ENCODE data around the gene CLIC1. TPM values are rescaled to one million over a fixed set of nuclear protein-coding genes. Genes with fewer than 3 reads are reported as not detected.

CLIC1 gene
- total RNA-seq, 1 experiment from 2014 or later = 1,071 TPM

DNA sequence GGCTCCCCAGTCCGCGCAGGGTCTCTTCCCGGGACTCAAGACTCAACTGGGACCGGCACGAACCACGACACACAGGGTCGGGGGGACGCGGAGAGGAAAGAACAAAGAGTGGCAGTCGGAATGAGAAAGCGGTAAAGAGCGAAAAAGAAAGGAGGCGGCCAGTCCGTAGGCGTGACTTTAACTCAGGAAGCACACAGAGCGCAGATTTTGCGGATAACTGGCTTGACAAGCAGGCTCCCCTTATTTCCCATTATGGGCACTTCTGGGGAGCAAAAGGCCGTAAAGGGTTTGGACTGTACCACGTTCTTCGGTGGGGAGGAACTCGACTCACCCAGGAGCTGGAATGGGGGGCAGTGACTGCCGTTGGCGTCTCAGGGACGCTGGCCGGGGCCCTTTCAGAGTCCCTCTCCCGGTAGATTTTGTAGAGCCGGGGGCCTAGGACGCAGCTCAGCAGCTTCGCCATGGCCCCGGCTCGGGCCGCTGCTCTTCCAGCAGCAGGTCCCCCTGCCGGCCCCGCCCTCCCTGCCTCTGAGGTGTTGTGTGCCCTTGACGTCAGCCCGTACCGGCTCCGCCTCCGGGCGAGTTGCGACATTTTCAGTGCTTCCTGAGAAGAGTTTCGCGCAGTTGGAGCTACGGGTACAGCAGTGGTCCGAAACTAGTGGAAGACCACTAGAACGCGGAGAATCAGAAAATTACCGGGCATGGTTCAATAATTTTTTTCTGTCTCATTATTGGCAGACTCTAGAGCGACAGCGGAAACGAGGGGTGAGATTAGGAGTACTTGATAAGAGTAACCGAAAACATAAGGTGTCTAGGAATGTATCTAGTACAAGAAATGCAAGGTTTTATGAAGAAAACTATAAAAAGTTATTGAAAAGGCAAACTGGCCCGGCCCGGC lies 33.3 kb downstream of the CLIC1 start, which contains the start of gene ABHD16A:
TSS of gene ABHD16A (minus strand) at position 506 of the 898 bp plus-strand sequence. CDS start at position 463, 43 bp downstream.
- Histone ChIP-seq H3K36me3 (peaks cover 14% of the 10 kb centered on the region), H3K27me3 (replicated peaks) (no peaks in the 10 kb centered on the region), H3K4me1 (replicated peaks) (peaks cover 21% of the 10 kb centered on the region), H3K4me3 (peak within 1 kb of the TSS; percentile 65), H3K9me3 (replicated peaks) (no peaks in the 10 kb centered on the region), H3K27ac (peak within 1 kb of the TSS; percentile 84)
- peak; percentile 95 to 99 for DNase-seq (ENCODE audit: low read depth in 1 of 2, low spot score in 2 of 2)

DNA sequence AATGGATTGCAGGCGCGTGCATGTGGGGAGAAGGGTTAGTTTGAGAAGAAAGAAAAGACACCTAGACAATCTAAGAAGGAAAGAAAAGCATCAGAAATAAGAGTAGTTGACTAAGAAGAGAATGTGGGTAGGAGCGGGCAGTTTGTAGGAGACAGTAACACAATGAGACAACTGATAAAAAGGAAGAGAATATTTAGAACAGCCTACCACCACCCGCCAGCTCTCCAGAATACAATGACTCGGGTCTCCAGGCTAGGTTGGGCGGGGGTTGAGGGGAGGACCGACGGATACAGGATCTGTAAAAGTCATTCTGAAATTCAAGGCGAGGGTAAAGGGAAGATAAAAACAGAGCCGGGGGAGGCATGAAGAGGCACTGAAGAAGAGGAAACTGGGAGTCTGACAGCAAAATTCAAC lies 33.9 kb downstream of the CLIC1 start:
- DNase-seq (ENCODE audit: low read depth in 1 of 2, low spot score in 2 of 2) = no peak

GRCh38 chr6:31701666-31702404 lies 34.5 kb downstream of the CLIC1 start:
- Histone ChIP-seq H3K9me3 (replicated peaks) (no peaks in the 10 kb centered on the region), H3K27ac (peak overlapping the region; percentile 84; the same call in 1 of the 2 replicates), H3K36me3 (peaks cover 25% of the 10 kb centered on the region), H3K27me3 (replicated peaks) (no peaks in the 10 kb centered on the region), H3K4me3 (peak overlapping the region; percentile 65), H3K4me1 (replicated peaks) (peaks cover 21% of the 10 kb centered on the region)
- DNase-seq (ENCODE audit: low read depth in 1 of 2, low spot score in 2 of 2) = no peak

More for the DNA sequence above, 33.9 kb downstream of the CLIC1 start:
- Histone ChIP-seq H3K9me3 (replicated peaks) (no peaks in the 10 kb centered on the region), H3K27me3 (replicated peaks) (no peaks in the 10 kb centered on the region), H3K4me1 (replicated peaks) (peaks cover 21% of the 10 kb centered on the region), H3K27ac (peak overlapping the region; percentile 84), H3K36me3 (peaks cover 19% of the 10 kb centered on the region), H3K4me3 (peak overlapping the region; percentile 65)

DNA sequence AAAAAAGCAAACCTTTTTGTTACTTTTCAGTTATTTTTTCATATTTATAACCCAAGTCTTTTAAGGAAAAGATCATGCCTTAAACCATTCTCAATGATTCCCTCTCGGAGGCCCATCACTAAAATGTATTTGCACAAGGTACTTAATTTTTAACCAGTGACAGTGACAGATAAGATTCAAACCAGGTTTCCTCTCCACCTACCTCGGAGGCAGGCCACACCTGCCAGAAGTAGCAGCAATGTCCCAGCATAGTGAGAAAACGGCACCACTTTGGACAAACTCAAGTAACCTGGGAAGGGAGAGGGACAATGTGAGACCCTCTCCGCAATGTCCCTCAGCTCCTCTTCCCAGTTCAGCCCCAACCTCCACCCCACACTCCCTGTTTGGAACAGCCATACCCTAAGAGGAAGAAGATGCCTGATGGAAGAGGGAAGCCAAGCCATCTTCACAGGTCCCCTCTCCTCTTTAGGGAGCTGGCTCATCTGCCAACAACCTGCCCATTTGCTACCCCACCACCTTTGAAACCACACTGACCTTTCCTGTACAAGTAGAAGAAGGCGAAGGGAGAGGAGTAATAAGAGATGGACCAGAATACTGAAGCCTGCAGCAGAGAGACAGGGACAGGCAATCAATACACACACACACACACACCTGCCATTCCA lies 35.5 kb downstream of the CLIC1 start:
- peaks cover 27% of the 10 kb centered on the region for H3K36me3 ChIP-seq
- DNase-seq (ENCODE audit: low read depth in 1 of 2, low spot score in 2 of 2) = no peak
- peaks cover 21% of the 10 kb centered on the region for H3K4me1 ChIP-seq (replicated peaks)
- H3K27me3 ChIP-seq (replicated peaks) = no peaks in the 10 kb centered on the region
- H3K9me3 ChIP-seq (replicated peaks) = no peaks in the 10 kb centered on the region
- no peak overlapping the region for H3K4me3 ChIP-seq
- no peak overlapping the region for H3K27ac ChIP-seq

DNA sequence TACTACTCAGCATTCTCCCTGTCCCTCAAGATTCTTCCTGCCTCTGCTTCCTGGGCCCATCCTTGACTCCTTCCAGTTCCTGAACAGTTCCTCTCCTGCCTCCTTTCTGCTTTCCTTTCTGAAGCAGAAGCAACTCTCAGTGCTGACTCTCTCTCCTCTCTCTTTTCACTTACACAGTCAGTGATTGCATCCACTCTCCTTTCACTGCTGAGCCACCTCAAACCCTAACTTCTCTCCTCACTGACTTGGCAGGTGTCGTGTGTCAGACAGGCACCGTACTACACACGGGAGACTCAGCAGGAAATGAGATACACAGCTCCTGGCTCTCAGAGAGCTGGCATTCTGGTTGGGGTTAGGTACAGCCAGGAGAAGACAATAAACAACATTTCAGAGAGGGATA lies 38.8 kb downstream of the CLIC1 start:
- Histone ChIP-seq H3K27me3 (replicated peaks) (no peaks in the 10 kb centered on the region), H3K4me1 (replicated peaks) (peaks cover 6% of the 10 kb centered on the region), H3K36me3 (peaks cover 57% of the 10 kb centered on the region), H3K4me3 (no peak overlapping the region), H3K27ac (no peak overlapping the region), H3K9me3 (replicated peaks) (no peaks in the 10 kb centered on the region)
- no peak for DNase-seq (ENCODE audit: low read depth in 1 of 2, low spot score in 2 of 2)

DNA sequence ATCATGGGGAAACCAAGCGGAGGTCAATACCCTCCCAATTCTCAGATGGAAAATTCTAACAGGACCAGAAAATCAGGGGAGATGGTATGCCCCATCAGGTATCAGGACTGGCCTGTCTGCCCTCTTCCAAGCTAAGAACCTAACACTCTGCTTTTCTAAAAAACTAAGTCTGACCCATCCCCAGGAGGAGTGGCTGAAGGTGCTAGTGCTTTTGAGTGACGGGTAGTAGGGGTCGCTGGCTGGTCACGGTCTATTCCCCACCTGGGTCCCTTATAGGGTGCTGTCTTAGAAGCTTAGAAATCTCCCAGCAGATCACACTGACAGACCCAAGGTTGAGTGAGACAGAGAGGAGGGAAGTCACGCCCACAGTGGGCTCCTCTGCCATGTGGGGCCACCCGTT lies 42.8 kb downstream of the CLIC1 start:
- H3K27me3 ChIP-seq (replicated peaks) = no peaks in the 10 kb centered on the region
- H3K4me3 ChIP-seq = no peak overlapping the region
- no peak overlapping the region for H3K27ac ChIP-seq
- no peaks in the 10 kb centered on the region for H3K9me3 ChIP-seq (replicated peaks)
- no peak for DNase-seq (ENCODE audit: low read depth in 1 of 2, low spot score in 2 of 2)
- no peaks in the 10 kb centered on the region for H3K4me1 ChIP-seq (replicated peaks)
- peaks cover 71% of the 10 kb centered on the region for H3K36me3 ChIP-seq

GRCh38 chr6:31692886-31693285 lies 43.4 kb downstream of the CLIC1 start:
- no peak overlapping the region for H3K4me3 ChIP-seq
- no peak for DNase-seq (ENCODE audit: low read depth in 1 of 2, low spot score in 2 of 2)

DNA sequence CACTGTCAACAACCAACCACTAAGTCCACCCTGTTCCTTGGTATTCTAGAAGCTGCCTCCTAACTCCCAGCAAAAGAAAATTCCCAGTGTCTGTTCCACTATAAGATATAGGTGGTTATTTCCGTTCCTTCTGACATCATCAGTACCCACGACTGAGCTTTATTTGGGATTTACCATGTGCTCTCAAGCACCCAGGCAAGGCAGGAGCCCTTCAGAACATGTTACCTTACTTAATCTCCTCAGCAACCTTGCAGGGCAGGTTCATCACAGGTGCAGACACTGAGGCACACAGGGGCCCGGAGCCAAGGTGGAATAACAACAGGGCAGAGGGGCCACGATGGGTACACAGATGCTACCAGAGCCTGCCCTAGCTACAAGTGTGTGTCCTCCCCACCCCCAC lies 44.0 kb downstream of the CLIC1 start:
- DNase-seq (ENCODE audit: low read depth in 1 of 2, low spot score in 2 of 2) = no peak
- H3K4me1 ChIP-seq (replicated peaks) = no peaks in the 10 kb centered on the region
- peaks cover 75% of the 10 kb centered on the region for H3K36me3 ChIP-seq
- no peaks in the 10 kb centered on the region for H3K9me3 ChIP-seq (replicated peaks)
- no peak overlapping the region for H3K27ac ChIP-seq
- H3K27me3 ChIP-seq (replicated peaks) = no peaks in the 10 kb centered on the region
- H3K4me3 ChIP-seq = no peak overlapping the region

More at GRCh38 chr6:31692886-31693285, 43.4 kb downstream of the CLIC1 start:
- Histone ChIP-seq H3K4me1 (replicated peaks) (no peaks in the 10 kb centered on the region), H3K9me3 (replicated peaks) (no peaks in the 10 kb centered on the region), H3K27me3 (replicated peaks) (no peaks in the 10 kb centered on the region), H3K36me3 (peaks cover 77% of the 10 kb centered on the region), H3K27ac (no peak overlapping the region)

- Histone ChIP-seq H3K4me3 (no peak overlapping the region), H3K4me1 (replicated peaks) (no peaks in the 10 kb centered on the region), H3K27ac (no peak overlapping the region), H3K27me3 (replicated peaks) (no peaks in the 10 kb centered on the region), H3K9me3 (replicated peaks) (no peaks in the 10 kb centered on the region), H3K36me3 (peaks cover 75% of the 10 kb centered on the region)
- DNase-seq (ENCODE audit: low read depth in 1 of 2, low spot score in 2 of 2) = no peak
These were observed 44.7 kb downstream of the CLIC1 start for GRCh38 chr6:31691564-31692108.

DNA sequence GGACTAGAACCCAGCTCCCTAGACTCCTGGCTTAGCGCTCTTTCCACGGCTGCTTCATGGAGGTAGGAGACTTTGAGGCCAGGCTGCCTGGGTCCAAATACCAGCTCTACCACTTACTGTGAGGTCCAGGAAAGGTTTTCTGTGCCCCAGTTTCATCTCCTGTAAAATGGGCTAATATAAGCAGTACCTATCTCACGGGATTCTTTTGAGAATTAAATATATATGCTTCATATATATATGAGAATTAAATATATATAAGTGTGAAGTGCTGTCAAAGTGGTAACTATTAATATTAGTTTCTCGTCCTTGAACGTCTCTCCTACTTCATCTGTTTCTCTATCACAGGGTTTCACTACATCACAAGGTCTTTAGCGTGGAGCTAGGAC lies 45.3 kb downstream of the CLIC1 start:
- H3K36me3 ChIP-seq = peaks cover 78% of the 10 kb centered on the region
- no peak for DNase-seq (ENCODE audit: low read depth in 1 of 2, low spot score in 2 of 2)
- no peak overlapping the region for H3K4me3 ChIP-seq
- no peaks in the 10 kb centered on the region for H3K27me3 ChIP-seq (replicated peaks)
- no peak overlapping the region for H3K27ac ChIP-seq
- no peaks in the 10 kb centered on the region for H3K4me1 ChIP-seq (replicated peaks)
- H3K9me3 ChIP-seq (replicated peaks) = no peaks in the 10 kb centered on the region

DNA sequence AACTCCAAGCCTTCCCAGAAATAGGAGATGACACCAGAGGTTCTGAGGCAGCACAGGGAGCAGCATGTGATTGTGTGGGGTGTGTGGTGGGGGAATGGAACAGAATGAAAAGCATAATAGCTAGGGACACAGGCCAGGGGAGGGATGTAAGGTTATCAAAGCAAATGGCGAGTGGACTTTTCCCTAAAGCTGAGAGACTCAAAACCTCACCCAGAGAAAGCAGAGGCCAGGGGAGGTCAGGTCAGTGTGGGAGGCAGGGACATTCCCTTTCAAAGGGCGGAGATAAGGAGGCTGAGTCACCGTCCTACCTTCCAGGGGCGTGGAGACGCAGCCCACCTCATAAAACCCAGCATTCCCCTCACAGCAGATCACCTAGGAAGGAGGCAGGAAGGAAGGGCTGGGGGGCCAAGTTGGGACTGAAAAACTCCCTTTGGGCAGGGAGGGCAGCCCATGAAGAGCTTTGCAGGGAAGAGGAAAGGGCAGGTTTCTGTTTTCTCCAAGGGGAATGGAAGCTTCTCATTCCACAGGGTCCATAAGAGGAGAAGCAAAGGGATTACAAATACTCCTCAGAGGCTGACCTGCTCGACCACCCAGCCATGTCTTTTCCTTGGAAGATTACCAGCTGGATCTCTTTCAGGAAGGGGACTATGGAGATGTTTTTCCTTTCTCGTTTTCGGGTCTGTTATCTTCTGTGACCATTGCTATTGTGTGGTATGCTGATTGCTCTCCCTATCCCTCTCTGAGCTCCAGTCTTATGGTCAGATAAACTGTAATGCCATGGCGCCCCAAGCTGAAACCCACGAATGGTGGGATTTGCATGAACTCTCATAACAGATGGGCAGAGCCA lies 45.9 kb downstream of the CLIC1 start:
- Histone ChIP-seq H3K36me3 (peaks cover 74% of the 10 kb centered on the region), H3K4me1 (replicated peaks) (no peaks in the 10 kb centered on the region), H3K27me3 (replicated peaks) (no peaks in the 10 kb centered on the region), H3K27ac (no peak overlapping the region), H3K4me3 (no peak overlapping the region), H3K9me3 (replicated peaks) (no peaks in the 10 kb centered on the region)
- DNase-seq (ENCODE audit: low read depth in 1 of 2, low spot score in 2 of 2) = no peak

GRCh38 chr6:31689249-31690110 lies 46.9 kb downstream of the CLIC1 start:
- H3K36me3 ChIP-seq = peaks cover 69% of the 10 kb centered on the region
- no peaks in the 10 kb centered on the region for H3K27me3 ChIP-seq (replicated peaks)
- H3K4me3 ChIP-seq = no peak overlapping the region
- no peak for DNase-seq (ENCODE audit: low read depth in 1 of 2, low spot score in 2 of 2)
- no peaks in the 10 kb centered on the region for H3K4me1 ChIP-seq (replicated peaks)
- no peaks in the 10 kb centered on the region for H3K9me3 ChIP-seq (replicated peaks)
- H3K27ac ChIP-seq = no peak overlapping the region

Data from SJSA1 (cell line).